Subcutaneous adipose tissue (tissue), 4 donors: ENCODE data around the gene SPTBN2. TPM values are rescaled to one million over a fixed set of nuclear protein-coding genes. Genes with fewer than 3 reads are reported as not detected.

Experiments used
- total RNA-seq, 4 donors: library from RNA; depleted of rRNA; stranded (reverse); fragments of >200 nt; gene quantifications; one replicate each; pipeline ENCODE4 v1.1.0, GENCODE V29; 2016
- TF ChIP-seq, protein P1 (sequence below): fragments of 450-650 bp; IDR thresholded peaks from one replicate; pipeline ENCODE4 v1.5.1; 2016; ENCODE audit warnings: low read depth, mild to moderate bottlenecking, control low read depth, antibody characterized with exemption, moderate library complexity

SPTBN2 gene
- total RNA-seq, 4 donors from 2014 or later: 1.9 to 15.3 (median 5.2) TPM

DNA sequence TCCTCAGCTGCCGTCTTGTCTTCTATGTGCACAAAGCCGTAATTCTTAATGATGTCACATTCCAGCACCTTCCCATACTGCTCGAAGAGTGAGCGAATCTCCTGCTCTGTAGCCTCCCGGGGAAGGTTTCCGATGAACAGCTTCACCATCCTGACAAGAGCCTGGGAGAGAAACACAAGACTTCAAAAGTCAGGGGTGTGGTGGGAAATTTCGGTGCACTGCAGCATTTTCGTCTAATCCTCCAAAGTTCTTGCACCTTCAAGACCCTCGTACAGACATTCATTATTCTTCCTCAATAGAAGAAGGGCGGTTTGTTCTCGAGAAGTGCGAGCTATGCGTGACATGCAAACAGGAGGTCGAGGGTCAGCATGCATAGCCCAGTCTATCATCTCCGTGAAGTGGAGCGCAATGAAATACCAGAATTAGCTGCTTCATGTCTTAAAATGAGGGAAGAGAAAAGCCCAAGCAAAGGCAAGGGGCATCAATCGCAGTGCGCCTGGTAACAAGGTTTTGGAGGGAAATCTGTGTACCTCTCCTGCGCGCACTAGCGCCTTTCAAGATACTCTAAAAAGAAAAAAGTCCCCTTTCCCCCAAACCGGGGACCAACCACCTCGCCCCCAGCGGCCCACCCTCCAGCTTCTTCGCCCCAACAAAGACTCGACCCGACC lies 52.0 kb downstream of the SPTBN2 start:
- TF ChIP-seq, protein P1, sequence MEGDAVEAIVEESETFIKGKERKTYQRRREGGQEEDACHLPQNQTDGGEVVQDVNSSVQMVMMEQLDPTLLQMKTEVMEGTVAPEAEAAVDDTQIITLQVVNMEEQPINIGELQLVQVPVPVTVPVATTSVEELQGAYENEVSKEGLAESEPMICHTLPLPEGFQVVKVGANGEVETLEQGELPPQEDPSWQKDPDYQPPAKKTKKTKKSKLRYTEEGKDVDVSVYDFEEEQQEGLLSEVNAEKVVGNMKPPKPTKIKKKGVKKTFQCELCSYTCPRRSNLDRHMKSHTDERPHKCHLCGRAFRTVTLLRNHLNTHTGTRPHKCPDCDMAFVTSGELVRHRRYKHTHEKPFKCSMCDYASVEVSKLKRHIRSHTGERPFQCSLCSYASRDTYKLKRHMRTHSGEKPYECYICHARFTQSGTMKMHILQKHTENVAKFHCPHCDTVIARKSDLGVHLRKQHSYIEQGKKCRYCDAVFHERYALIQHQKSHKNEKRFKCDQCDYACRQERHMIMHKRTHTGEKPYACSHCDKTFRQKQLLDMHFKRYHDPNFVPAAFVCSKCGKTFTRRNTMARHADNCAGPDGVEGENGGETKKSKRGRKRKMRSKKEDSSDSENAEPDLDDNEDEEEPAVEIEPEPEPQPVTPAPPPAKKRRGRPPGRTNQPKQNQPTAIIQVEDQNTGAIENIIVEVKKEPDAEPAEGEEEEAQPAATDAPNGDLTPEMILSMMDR: no peak

DNA sequence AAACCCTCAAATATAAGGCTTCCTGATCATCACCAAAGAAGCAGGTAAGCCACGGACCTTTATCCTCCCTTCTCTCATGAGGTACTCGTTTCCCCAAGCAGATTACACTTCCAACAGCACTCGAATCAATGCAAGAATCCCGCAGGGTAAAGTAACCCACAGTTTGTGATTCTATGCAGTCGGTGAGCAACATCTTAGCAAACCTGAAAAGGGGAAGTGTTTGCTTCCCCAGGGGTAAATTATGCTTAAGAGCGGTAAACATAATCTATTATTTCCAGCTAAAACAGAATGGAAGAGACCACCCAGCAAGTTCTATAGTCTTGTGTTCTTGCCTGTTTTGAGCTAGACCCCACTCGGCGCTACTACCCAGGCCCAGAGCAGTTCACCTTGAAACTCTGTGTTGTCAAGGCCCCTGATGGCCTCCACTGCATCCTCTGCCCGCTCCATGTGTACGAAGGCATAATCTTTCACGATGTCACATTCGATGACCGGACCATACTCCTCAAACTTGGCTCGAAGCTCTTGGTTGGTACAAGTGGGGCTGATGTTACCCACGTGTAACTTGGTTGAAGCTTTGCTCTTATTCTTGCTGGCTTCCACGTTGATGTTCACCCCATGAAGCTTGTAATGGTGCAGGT lies 52.6 kb downstream of the SPTBN2 start:
- TF ChIP-seq, protein P1: no peak

DNA sequence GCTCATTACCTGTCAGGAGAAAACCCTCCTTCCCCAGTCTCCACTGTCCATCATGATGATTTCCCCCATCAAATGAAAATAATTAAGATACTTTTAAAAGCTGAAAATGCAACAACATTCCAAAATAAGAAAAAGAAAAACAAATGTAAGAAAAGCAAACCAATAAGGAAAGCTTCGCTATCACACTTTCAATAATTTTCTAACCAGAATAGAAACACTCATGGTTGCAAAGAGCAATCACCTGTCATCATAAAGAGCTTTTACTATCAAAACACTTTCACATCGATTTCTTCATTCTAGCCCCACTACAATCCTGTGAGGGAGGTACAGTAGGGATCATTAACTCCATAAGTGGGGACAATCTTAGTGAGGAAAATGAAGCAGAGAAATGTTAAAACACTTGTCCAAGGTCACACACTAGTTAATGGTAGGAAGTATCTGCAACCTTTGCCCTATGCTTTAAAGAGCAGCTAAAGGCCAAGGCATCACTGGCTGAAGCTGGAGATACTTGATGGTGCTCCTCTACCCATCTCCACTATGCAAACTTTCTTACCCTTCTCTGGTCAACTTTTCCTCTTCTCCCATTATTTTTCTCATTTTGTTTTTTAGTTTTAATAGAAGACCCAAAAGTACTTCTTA lies 53.9 kb downstream of the SPTBN2 start:
- TF ChIP-seq, protein P1: no peak

DNA sequence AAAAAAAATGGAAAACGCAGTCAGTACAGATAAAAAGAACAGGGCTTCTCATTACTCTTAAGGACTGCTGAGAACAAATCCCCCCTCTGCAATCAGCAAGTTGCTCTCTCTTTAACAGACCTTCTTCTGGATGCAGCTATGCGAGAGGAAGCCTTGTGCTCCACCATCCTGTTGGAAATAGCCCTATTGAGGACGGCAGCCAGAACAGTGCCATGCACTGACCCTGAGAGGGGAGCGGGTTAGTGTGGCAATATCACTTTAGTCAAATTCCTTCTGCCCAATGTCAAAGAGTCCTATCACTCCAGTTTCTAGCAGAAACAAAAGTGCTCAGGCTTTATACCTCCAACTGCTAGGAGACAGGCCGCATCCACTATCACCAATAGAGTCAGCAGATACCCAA lies 58.2 kb downstream of the SPTBN2 start:
- TF ChIP-seq, protein P1: no peak

DNA sequence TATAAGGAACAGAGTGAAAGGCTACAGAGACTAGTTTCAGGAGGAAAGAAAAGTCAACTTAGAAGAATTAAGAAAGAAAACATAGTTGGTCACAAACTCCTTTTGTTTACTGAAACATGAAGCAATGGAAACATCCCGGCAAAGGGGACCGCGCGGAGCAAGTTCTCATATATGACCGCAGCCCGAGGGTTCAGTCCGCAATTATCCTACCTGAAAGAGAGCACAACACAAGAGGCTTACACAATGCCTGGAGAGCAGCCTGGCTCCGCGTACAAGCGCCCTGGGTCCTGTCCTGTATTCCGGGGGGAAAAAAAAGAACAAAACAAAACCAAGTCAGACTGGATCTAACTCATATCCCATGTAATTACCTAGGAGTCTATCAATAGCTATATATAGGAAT lies 63.6 kb downstream of the SPTBN2 start:
- TF ChIP-seq, protein P1: no peak

DNA sequence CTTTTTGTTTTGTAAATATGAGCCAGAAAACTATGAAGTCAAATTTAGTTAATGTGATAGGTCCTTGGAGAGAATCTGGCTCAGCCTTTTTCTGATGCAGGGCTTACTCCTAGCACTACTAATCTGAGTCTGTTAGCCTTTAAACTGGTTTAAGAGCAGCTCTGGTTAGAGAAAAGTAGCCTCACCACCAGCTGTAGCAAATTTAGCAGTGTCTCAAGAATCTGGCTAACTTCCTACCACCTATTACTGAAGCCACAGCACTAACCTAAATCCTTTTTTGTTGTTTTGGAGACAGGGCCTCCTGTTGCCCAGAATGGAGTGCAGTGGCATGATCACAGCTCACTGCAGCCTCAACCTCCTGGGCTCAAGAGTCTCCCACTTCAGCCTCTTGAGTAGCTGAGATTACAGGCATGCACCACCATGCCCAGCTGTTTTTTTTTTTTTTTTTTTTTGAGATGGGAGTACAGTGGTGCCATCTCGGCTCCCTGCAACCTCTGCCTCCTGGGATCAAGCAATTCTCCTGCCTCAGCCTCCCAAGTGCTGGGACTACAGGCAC lies 65.2 kb downstream of the SPTBN2 start:
- TF ChIP-seq, protein P1: no peak

DNA sequence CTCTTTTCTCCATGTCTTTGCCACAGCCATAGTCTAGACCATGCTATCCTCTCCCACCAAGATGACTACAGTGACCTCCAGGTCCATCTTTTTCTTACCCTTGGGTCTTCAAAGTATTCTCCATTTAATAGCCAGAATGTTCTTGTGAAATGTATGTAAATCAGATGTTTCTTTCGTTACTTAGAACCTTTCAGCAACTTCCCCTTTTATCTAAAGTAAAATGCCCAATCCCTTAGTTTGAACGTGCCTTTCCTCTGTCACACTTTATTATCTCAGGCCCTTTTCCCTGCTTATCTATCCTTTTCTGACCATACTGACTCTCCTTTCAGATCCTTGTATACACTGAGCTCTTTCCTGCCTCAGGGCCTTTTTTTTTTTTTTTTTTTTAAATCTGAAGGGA lies 69.3 kb downstream of the SPTBN2 start:
- TF ChIP-seq, protein P1: no peak
